Endothelial cell of umbilical vein (primary cell): ENCODE measurements around the gene LHFPL2.

ENCODE experiments used
- EZH2 ChIP-seq: IDR thresholded peaks from 2 replicates; pipeline ENCODE4 v1.6.1; 2012; ENCODE audit warnings: borderline replicate concordance, low read depth, mild to moderate bottlenecking, moderate library complexity, low read length, inconsistent platforms; ENCODE audit not compliant: severe bottlenecking
- GATA2 ChIP-seq: IDR thresholded peaks from 2 replicates; pipeline ENCODE4 v1.7.0; 2011; ENCODE audit warnings: low read depth, mild to moderate bottlenecking, moderate library complexity, mixed read lengths, low read length; ENCODE audit not compliant: insufficient read length, insufficient read depth
- MYC ChIP-seq: IDR thresholded peaks from one replicate; pipeline ENCODE4 v1.6.1; 2011; ENCODE audit warnings: mild to moderate bottlenecking, low read depth, low read length
- POLR2A ChIP-seq: IDR thresholded peaks from 2 replicates; pipeline ENCODE4 v1.6.1; 2012; ENCODE audit warnings: low read depth, mild to moderate bottlenecking, control low read depth, low read length
- POLR2AphosphoS5 ChIP-seq: IDR thresholded peaks from 2 replicates; pipeline ENCODE4 v1.6.1; 2012; ENCODE audit warnings: low read depth, mild to moderate bottlenecking, control low read depth, low read length, moderate library complexity; ENCODE audit not compliant: insufficient read depth
- TF ChIP-seq, protein P1 (sequence below), 2 donors: IDR thresholded peaks; 1 replicate in 1 of 2; 2 replicates in 1 of 2; pipeline ENCODE4 v1.5.1; 2011; ENCODE audit warnings: low read length in 2 of 2, mild to moderate bottlenecking in 2 of 2, moderate library complexity in 2 of 2, control low read depth in 1 of 2, inconsistent platforms in 1 of 2, low read depth in 1 of 2; ENCODE audit not compliant: insufficient read depth in 1 of 2; ENCODE audit errors: extremely low read depth in 1 of 2
- TF ChIP-seq, protein P2 (sequence below): IDR thresholded peaks from 2 replicates; pipeline ENCODE4 v1.6.1; 2011; ENCODE audit not compliant: insufficient read depth, insufficient read length

DNA sequence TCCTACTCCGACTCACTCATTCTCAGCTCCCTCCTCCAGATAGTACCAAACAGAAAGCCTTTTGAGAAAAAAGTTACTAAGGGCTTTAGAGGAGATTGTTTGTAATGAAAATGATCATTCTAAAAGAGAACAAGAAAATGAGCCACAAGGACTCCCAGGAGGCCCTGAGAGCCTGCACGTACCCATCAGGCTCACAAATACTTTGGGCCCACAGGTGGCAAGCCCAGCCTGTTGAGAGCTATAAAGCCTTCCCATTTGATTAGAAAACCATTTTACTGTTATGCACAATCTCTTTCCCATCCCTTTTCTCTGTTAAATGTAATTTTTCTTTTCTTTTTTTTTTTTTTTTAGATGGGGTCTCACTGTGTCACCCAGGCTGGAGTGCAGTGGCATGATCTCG is 136.1 kb downstream of the LHFPL2 start:
- TF ChIP-seq POLR2A: no peak
- TF ChIP-seq, protein P1, sequence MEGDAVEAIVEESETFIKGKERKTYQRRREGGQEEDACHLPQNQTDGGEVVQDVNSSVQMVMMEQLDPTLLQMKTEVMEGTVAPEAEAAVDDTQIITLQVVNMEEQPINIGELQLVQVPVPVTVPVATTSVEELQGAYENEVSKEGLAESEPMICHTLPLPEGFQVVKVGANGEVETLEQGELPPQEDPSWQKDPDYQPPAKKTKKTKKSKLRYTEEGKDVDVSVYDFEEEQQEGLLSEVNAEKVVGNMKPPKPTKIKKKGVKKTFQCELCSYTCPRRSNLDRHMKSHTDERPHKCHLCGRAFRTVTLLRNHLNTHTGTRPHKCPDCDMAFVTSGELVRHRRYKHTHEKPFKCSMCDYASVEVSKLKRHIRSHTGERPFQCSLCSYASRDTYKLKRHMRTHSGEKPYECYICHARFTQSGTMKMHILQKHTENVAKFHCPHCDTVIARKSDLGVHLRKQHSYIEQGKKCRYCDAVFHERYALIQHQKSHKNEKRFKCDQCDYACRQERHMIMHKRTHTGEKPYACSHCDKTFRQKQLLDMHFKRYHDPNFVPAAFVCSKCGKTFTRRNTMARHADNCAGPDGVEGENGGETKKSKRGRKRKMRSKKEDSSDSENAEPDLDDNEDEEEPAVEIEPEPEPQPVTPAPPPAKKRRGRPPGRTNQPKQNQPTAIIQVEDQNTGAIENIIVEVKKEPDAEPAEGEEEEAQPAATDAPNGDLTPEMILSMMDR (IDR thresholded peaks at IDR 0.05; ENCODE audit: extremely low read depth in 1 of 2, insufficient read depth in 1 of 2, low read depth in 1 of 2, low read length in 2 of 2): no peak
- no peak for TF ChIP-seq POLR2AphosphoS5
- TF ChIP-seq EZH2: no peak
- TF ChIP-seq, protein P2, sequence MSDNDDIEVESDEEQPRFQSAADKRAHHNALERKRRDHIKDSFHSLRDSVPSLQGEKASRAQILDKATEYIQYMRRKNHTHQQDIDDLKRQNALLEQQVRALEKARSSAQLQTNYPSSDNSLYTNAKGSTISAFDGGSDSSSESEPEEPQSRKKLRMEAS: no peak
- TF ChIP-seq MYC: no peak
- TF ChIP-seq GATA2: no peak
